GM23338 (cell line): ENCODE measurements around the gene MNX1.

Experiments
- CREB1 ChIP-seq: fragments of 250-450 bp; sonication (Bioruptor Pico); IDR thresholded peaks from 2 replicates; pipeline ENCODE4 v1.5.0; 2020; ENCODE audit warnings: low read depth, mild to moderate bottlenecking, moderate library complexity
- EZH2 ChIP-seq: fragments of 200-600 bp; sonication (generic); IDR thresholded peaks from one replicate; pipeline ENCODE4 v1.8.0; 2017; ENCODE audit warnings: antibody characterized with exemption, mild to moderate bottlenecking, low read depth; ENCODE audit not compliant: unreplicated experiment
- EZH2phosphoT487 ChIP-seq: fragments of 200-600 bp; sonication (generic); IDR thresholded peaks from one replicate; pipeline ENCODE4 v1.8.1; 2018; ENCODE audit warnings: antibody characterized with exemption; ENCODE audit not compliant: unreplicated experiment
- JUNB ChIP-seq: IDR thresholded peaks from one replicate; pipeline ENCODE4 v1.6.1; 2016; ENCODE audit warnings: antibody characterized with exemption; ENCODE audit not compliant: unreplicated experiment
- NANOG ChIP-seq: IDR thresholded peaks from 2 replicates; pipeline ENCODE4 v1.6.1; 2016; ENCODE audit warnings: antibody characterized with exemption, borderline replicate concordance
- POLR2AphosphoS5 ChIP-seq: IDR thresholded peaks from 2 replicates; pipeline ENCODE4 v1.6.1; 2016; ENCODE audit warnings: antibody characterized with exemption, low read depth
- ZNF114 ChIP-seq: fragments of 250-450 bp; sonication (Bioruptor Pico); IDR thresholded peaks from 2 replicates; pipeline ENCODE4 v1.5.0; 2020; ENCODE audit warnings: mild to moderate bottlenecking, moderate library complexity
- TF ChIP-seq, protein P1 (sequence below), 2 experiments: fragments of 200-600 bp in 1 of 2; sonication (generic) in 1 of 2; conservative IDR thresholded peaks; 2 replicates each; pipeline versions ENCODE4 v1.5.1 to v1.6.1; 2016 to 2017; ENCODE audit warnings: antibody characterized with exemption in 2 of 2, low read depth in 2 of 2, mild to moderate bottlenecking in 2 of 2, moderate library complexity in 1 of 2
- TF ChIP-seq, protein P2 (sequence below): IDR thresholded peaks from one replicate; pipeline ENCODE4 v1.6.1; 2018; ENCODE audit warnings: antibody characterized with exemption; ENCODE audit not compliant: unreplicated experiment
- TF ChIP-seq, protein P3 (sequence below): fragments of 250-450 bp; sonication (Bioruptor Pico); IDR thresholded peaks from 2 replicates; pipeline ENCODE4 v1.5.0; 2020; ENCODE audit warnings: mild to moderate bottlenecking, moderate library complexity
- TF ChIP-seq, protein P4 (sequence below): IDR thresholded peaks from 2 replicates; pipeline ENCODE4 v1.6.1; 2016; ENCODE audit warnings: antibody characterized with exemption

DNA sequence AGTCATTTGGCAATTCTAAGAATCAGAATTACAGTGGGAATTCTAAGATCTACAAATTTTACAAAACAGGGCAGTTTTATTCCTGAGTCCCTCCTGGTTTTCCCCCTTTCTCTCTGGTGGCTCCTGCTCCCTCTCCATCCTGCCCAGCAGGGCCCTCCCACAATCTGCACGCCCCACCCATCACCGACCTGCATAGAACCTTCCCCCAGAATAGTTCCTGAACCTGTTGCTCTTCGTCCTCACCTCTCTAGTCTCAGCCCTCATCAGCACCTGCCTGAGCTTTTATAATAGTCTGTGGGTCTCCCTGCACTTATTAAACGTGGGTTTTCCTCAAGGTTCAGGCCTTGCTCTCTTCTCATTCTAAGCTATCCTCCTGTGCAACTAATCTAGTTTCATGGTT lies 49.1 kb upstream of the MNX1 start:
- TF ChIP-seq, protein P1, sequence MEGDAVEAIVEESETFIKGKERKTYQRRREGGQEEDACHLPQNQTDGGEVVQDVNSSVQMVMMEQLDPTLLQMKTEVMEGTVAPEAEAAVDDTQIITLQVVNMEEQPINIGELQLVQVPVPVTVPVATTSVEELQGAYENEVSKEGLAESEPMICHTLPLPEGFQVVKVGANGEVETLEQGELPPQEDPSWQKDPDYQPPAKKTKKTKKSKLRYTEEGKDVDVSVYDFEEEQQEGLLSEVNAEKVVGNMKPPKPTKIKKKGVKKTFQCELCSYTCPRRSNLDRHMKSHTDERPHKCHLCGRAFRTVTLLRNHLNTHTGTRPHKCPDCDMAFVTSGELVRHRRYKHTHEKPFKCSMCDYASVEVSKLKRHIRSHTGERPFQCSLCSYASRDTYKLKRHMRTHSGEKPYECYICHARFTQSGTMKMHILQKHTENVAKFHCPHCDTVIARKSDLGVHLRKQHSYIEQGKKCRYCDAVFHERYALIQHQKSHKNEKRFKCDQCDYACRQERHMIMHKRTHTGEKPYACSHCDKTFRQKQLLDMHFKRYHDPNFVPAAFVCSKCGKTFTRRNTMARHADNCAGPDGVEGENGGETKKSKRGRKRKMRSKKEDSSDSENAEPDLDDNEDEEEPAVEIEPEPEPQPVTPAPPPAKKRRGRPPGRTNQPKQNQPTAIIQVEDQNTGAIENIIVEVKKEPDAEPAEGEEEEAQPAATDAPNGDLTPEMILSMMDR (conservative IDR thresholded peaks at IDR 0.05; ENCODE audit: low read depth in 2 of 2), result no peak
- TF ChIP-seq EZH2phosphoT487, result no peak
- TF ChIP-seq, protein P2, sequence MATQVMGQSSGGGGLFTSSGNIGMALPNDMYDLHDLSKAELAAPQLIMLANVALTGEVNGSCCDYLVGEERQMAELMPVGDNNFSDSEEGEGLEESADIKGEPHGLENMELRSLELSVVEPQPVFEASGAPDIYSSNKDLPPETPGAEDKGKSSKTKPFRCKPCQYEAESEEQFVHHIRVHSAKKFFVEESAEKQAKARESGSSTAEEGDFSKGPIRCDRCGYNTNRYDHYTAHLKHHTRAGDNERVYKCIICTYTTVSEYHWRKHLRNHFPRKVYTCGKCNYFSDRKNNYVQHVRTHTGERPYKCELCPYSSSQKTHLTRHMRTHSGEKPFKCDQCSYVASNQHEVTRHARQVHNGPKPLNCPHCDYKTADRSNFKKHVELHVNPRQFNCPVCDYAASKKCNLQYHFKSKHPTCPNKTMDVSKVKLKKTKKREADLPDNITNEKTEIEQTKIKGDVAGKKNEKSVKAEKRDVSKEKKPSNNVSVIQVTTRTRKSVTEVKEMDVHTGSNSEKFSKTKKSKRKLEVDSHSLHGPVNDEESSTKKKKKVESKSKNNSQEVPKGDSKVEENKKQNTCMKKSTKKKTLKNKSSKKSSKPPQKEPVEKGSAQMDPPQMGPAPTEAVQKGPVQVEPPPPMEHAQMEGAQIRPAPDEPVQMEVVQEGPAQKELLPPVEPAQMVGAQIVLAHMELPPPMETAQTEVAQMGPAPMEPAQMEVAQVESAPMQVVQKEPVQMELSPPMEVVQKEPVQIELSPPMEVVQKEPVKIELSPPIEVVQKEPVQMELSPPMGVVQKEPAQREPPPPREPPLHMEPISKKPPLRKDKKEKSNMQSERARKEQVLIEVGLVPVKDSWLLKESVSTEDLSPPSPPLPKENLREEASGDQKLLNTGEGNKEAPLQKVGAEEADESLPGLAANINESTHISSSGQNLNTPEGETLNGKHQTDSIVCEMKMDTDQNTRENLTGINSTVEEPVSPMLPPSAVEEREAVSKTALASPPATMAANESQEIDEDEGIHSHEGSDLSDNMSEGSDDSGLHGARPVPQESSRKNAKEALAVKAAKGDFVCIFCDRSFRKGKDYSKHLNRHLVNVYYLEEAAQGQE, result no peak
- no peak for TF ChIP-seq POLR2AphosphoS5
- no peak for TF ChIP-seq EZH2
- TF ChIP-seq, protein P3, sequence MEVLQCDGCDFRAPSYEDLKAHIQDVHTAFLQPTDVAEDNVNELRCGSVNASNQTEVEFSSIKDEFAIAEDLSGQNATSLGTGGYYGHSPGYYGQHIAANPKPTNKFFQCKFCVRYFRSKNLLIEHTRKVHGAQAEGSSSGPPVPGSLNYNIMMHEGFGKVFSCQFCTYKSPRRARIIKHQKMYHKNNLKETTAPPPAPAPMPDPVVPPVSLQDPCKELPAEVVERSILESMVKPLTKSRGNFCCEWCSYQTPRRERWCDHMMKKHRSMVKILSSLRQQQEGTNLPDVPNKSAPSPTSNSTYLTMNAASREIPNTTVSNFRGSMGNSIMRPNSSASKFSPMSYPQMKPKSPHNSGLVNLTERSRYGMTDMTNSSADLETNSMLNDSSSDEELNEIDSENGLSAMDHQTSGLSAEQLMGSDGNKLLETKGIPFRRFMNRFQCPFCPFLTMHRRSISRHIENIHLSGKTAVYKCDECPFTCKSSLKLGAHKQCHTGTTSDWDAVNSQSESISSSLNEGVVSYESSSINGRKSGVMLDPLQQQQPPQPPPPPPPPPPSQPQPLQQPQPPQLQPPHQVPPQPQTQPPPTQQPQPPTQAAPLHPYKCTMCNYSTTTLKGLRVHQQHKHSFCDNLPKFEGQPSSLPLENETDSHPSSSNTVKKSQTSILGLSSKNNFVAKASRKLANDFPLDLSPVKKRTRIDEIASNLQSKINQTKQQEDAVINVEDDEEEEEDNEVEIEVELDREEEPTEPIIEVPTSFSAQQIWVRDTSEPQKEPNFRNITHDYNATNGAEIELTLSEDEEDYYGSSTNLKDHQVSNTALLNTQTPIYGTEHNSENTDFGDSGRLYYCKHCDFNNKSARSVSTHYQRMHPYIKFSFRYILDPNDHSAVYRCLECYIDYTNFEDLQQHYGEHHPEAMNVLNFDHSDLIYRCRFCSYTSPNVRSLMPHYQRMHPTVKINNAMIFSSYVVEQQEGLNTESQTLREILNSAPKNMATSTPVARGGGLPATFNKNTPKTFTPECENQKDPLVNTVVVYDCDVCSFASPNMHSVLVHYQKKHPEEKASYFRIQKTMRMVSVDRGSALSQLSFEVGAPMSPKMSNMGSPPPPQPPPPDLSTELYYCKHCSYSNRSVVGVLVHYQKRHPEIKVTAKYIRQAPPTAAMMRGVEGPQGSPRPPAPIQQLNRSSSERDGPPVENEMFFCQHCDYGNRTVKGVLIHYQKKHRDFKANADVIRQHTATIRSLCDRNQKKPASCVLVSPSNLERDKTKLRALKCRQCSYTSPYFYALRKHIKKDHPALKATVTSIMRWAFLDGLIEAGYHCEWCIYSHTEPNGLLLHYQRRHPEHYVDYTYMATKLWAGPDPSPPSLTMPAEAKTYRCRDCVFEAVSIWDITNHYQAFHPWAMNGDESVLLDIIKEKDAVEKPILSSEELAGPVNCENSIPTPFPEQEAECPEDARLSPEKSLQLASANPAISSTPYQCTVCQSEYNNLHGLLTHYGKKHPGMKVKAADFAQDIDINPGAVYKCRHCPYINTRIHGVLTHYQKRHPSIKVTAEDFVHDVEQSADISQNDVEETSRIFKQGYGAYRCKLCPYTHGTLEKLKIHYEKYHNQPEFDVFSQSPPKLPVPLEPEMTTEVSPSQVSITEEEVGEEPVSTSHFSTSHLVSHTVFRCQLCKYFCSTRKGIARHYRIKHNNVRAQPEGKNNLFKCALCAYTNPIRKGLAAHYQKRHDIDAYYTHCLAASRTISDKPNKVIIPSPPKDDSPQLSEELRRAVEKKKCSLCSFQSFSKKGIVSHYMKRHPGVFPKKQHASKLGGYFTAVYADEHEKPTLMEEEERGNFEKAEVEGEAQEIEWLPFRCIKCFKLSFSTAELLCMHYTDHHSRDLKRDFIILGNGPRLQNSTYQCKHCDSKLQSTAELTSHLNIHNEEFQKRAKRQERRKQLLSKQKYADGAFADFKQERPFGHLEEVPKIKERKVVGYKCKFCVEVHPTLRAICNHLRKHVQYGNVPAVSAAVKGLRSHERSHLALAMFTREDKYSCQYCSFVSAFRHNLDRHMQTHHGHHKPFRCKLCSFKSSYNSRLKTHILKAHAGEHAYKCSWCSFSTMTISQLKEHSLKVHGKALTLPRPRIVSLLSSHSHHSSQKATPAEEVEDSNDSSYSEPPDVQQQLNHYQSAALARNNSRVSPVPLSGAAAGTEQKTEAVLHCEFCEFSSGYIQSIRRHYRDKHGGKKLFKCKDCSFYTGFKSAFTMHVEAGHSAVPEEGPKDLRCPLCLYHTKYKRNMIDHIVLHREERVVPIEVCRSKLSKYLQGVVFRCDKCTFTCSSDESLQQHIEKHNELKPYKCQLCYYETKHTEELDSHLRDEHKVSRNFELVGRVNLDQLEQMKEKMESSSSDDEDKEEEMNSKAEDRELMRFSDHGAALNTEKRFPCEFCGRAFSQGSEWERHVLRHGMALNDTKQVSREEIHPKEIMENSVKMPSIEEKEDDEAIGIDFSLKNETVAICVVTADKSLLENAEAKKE (CRISPR knock-in tag), result no peak
- no peak for TF ChIP-seq CREB1
- no peak for TF ChIP-seq JUNB
- no peak for TF ChIP-seq NANOG
- no peak for TF ChIP-seq ZNF114 (CRISPR knock-in tag)
- TF ChIP-seq, protein P4, sequence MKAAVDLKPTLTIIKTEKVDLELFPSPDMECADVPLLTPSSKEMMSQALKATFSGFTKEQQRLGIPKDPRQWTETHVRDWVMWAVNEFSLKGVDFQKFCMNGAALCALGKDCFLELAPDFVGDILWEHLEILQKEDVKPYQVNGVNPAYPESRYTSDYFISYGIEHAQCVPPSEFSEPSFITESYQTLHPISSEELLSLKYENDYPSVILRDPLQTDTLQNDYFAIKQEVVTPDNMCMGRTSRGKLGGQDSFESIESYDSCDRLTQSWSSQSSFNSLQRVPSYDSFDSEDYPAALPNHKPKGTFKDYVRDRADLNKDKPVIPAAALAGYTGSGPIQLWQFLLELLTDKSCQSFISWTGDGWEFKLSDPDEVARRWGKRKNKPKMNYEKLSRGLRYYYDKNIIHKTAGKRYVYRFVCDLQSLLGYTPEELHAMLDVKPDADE, result no peak
